K562 (cell line): ENCODE measurements around the gene ENPP7. TPM values are rescaled to one million over a fixed set of nuclear protein-coding genes. Genes with fewer than 3 reads are reported as not detected.

ENCODE experiments used
- ASH1L ChIP-seq: fragments of 450-650 bp; IDR thresholded peaks from 2 replicates; pipeline ENCODE4 v1.6.1; 2018; ENCODE audit warnings: borderline replicate concordance, mild to moderate bottlenecking, low read depth; ENCODE audit not compliant: partially characterized antibody
- ATF1 ChIP-seq, 2 experiments: fragments of 450-650 bp in 1 of 2; IDR thresholded peaks; 2 replicates each; pipeline ENCODE4 v1.6.1; 2016; ENCODE audit warnings: missing compliant biosample characterization in 1 of 2, missing genetic modification characterization in 1 of 2
- BHLHE40 ChIP-seq: IDR thresholded peaks from 2 replicates; pipeline ENCODE4 v1.6.1; 2011; ENCODE audit warnings: low read length, improper control_type of control experiment
- BRF2 ChIP-seq: IDR thresholded peaks from 3 replicates; pipeline ENCODE4 v1.6.1; 2011; ENCODE audit warnings: borderline replicate concordance, mild to moderate bottlenecking; ENCODE audit not compliant: insufficient read length, insufficient read depth
- MAX ChIP-seq: sonication (generic); formaldehyde crosslinking; IDR thresholded peaks from 2 replicates; pipeline ENCODE4 v1.9.0; 2022; ENCODE audit warnings: mild to moderate bottlenecking, missing genetic modification reagents
- MTA2 ChIP-seq: fragments of 450-650 bp; IDR thresholded peaks from 2 replicates; pipeline ENCODE4 v1.6.1; 2016; ENCODE audit warnings: low read depth
- NCOA6 ChIP-seq: fragments of 450-650 bp; IDR thresholded peaks from 2 replicates; pipeline ENCODE4 v1.6.1; 2017; ENCODE audit warnings: mild to moderate bottlenecking
- NR2C1 ChIP-seq, 2 experiments: fragments of 450-650 bp; IDR thresholded peaks; 2 replicates each; pipeline ENCODE4 v1.6.1; 2017; ENCODE audit warnings: mild to moderate bottlenecking in 2 of 2, antibody characterized with exemption in 1 of 2, inconsistent platforms in 1 of 2, missing compliant biosample characterization in 1 of 2, missing genetic modification characterization in 1 of 2
- POLR2G ChIP-seq: fragments of 200-400 bp; formaldehyde crosslinking; IDR thresholded peaks from 2 replicates; pipeline ENCODE4 v1.6.1; 2017; ENCODE audit warnings: low read depth, mild to moderate bottlenecking, antibody characterized with exemption, low read length, moderate library complexity
- RCOR1 ChIP-seq, 2 experiments: IDR thresholded peaks; 2 replicates each; pipeline ENCODE4 v1.6.1; 2012; ENCODE audit warnings: low read depth in 2 of 2, low read length in 2 of 2, borderline replicate concordance in 1 of 2, improper control_type of control experiment in 1 of 2
- RNF2 ChIP-seq: sonication (generic); IDR thresholded peaks from 2 replicates; pipeline ENCODE4 v1.6.1; 2016
- SMARCA4 ChIP-seq: fragments of 450-650 bp; IDR thresholded peaks from 2 replicates; pipeline ENCODE4 v1.6.1; 2016
- ZBTB7A ChIP-seq: IDR thresholded peaks from 2 replicates; pipeline ENCODE4 v1.6.1; 2011; ENCODE audit warnings: low read depth, mild to moderate bottlenecking, low read length, moderate library complexity, borderline replicate concordance; ENCODE audit not compliant: control insufficient read depth
- ZFP30 ChIP-seq: fragments of 250-450 bp; sonication (Bioruptor Pico); IDR thresholded peaks from 2 replicates; pipeline ENCODE4 v1.8.0; 2022; ENCODE audit warnings: moderate library complexity, mild to moderate bottlenecking, inconsistent platforms, borderline replicate concordance
- ZNF133 ChIP-seq: fragments of 250-450 bp; sonication (Bioruptor Pico); IDR thresholded peaks from 2 replicates; pipeline ENCODE4 v1.4.0; 2020; ENCODE audit warnings: mild to moderate bottlenecking
- ZNF217 ChIP-seq: sonication (generic); formaldehyde crosslinking; IDR thresholded peaks from 2 replicates; pipeline ENCODE4 v1.8.0; 2022; ENCODE audit warnings: mild to moderate bottlenecking, missing genetic modification reagents
- ZNF395 ChIP-seq: fragments of 200-800 bp; sonication (Bioruptor generic); IDR thresholded peaks from 2 replicates; pipeline ENCODE4 v1.6.1; 2017; ENCODE audit warnings: missing genetic modification characterization, missing compliant biosample characterization
- ZNF766 ChIP-seq: fragments of 200-800 bp; sonication (Bioruptor generic); conservative IDR thresholded peaks from 2 replicates; pipeline ENCODE4 v1.6.1; 2016; ENCODE audit warnings: missing genetic modification characterization, missing compliant biosample characterization
- polyA plus RNA-seq, 8 experiments: library from polyadenylated mRNA; depleted of rRNA in 4 of 8; stranded (reverse) in 5 of 8; unstranded in 3 of 8; fragments of >200 nt; fragmentation: Nextera tagmentation in 2 of 8; fragmentation: Illumina TruSeq in 1 of 8; extraction: Ambion mirVana in 2 of 8; extraction: Trizol in 1 of 8; gene quantifications; 2 replicates each; pipeline versions ENCODE4 v1.2.1 to v1.2.3, GENCODE V29; 2011 to 2014; ENCODE audit warnings: inconsistent platforms in 1 of 8, missing spikeins in 1 of 8
- total RNA-seq, 7 experiments: library from RNA; depleted of rRNA in 6 of 7; stranded (reverse); fragments of >200 nt in 6 of 7; fragmentation: Illumina TruSeq in 2 of 7; extraction: Trizol in 2 of 7; gene quantifications; 2 replicates each; pipeline versions ENCODE4 v1.2.1 to v1.2.3, GENCODE V29; 2011 to 2021; ENCODE audit warnings: low replicate concordance in 1 of 7
- TF ChIP-seq, protein P1 (sequence below), 3 experiments: IDR thresholded peaks in 2 of 3; conservative IDR thresholded peaks in 1 of 3; 2 replicates each; pipeline ENCODE4 v1.5.1; 2011 to 2012; ENCODE audit warnings: low read length in 3 of 3, mild to moderate bottlenecking in 3 of 3, control low read depth in 2 of 3, improper control_type of control experiment in 1 of 3, inconsistent platforms in 1 of 3, low read depth in 1 of 3, mixed read lengths in 1 of 3, moderate library complexity in 1 of 3; ENCODE audit not compliant: insufficient read depth in 2 of 3
- TF ChIP-seq, protein P2 (sequence below): fragments of 450-650 bp; IDR thresholded peaks from 2 replicates; pipeline ENCODE4 v1.6.1; 2018; ENCODE audit warnings: mild to moderate bottlenecking, low read depth; ENCODE audit not compliant: partially characterized antibody

Gene ENPP7
- total and polyA plus RNA-seq, 9 of the 15 experiments (the other 6 are each of a cell fraction or from before 2014, with no cell fraction given), result not detected

GRCh38 chr17:79777120-79777893, 46.6 kb downstream of the ENPP7 start (continued):
- no peak for TF ChIP-seq ASH1L
- TF ChIP-seq, protein P1, sequence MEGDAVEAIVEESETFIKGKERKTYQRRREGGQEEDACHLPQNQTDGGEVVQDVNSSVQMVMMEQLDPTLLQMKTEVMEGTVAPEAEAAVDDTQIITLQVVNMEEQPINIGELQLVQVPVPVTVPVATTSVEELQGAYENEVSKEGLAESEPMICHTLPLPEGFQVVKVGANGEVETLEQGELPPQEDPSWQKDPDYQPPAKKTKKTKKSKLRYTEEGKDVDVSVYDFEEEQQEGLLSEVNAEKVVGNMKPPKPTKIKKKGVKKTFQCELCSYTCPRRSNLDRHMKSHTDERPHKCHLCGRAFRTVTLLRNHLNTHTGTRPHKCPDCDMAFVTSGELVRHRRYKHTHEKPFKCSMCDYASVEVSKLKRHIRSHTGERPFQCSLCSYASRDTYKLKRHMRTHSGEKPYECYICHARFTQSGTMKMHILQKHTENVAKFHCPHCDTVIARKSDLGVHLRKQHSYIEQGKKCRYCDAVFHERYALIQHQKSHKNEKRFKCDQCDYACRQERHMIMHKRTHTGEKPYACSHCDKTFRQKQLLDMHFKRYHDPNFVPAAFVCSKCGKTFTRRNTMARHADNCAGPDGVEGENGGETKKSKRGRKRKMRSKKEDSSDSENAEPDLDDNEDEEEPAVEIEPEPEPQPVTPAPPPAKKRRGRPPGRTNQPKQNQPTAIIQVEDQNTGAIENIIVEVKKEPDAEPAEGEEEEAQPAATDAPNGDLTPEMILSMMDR (IDR thresholded peaks at IDR 0.05 in 2 of 3, conservative IDR thresholded peaks at IDR 0.05 in 1 of 3; ENCODE audit: insufficient read depth in 2 of 3, low read depth in 1 of 3, low read length in 3 of 3), result peak; percentile 51 to 69 (median 57); a peak in 5 of 6 replicates
- peak; percentile 26; the same call in 1 of the 2 replicates for TF ChIP-seq RNF2
- peak in 1 of 2 experiments; percentile 56; a peak in 1 of 4 replicates for TF ChIP-seq RCOR1 (IDR thresholded peaks at IDR 0.05; ENCODE audit: borderline replicate concordance in 1 of 2, low read depth in 2 of 2, low read length in 2 of 2)
- no peak for TF ChIP-seq ATF1 (CRISPR knock-in tag; IDR thresholded peaks at IDR 0.05)
- TF ChIP-seq ATF1 (tag; IDR thresholded peaks at IDR 0.05), result peak; percentile 28
- TF ChIP-seq BRF2, result no peak
- TF ChIP-seq ZNF133 (CRISPR knock-in tag), result no peak
- TF ChIP-seq ZNF766 (CRISPR knock-in tag), result no peak
- TF ChIP-seq, protein P2, sequence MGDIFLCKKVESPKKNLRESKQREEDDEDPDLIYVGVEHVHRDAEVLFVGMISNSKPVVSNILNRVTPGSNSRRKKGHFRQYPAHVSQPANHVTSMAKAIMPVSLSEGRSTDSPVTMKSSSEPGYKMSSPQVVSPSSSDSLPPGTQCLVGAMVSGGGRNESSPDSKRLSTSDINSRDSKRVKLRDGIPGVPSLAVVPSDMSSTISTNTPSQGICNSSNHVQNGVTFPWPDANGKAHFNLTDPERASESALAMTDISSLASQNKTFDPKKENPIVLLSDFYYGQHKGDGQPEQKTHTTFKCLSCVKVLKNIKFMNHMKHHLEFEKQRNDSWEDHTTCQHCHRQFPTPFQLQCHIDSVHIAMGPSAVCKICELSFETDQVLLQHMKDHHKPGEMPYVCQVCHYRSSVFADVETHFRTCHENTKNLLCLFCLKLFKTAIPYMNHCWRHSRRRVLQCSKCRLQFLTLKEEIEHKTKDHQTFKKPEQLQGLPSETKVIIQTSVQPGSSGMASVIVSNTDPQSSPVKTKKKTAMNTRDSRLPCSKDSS, result no peak
- peak; percentile 59; the same call in 1 of the 2 replicates for TF ChIP-seq NCOA6
- TF ChIP-seq POLR2G, result peak; percentile 84
- no peak for TF ChIP-seq MTA2
- TF ChIP-seq SMARCA4, result peak; percentile 41
- peak; percentile 62; the same call in 1 of the 2 replicates for TF ChIP-seq ZNF395
- TF ChIP-seq ZNF217 (CRISPR knock-in tag), result no peak
- peak; percentile 68 for TF ChIP-seq BHLHE40
- TF ChIP-seq ZFP30 (CRISPR knock-in tag), result no peak
- TF ChIP-seq MAX (CRISPR knock-in tag), result peak; percentile 80
- no peak for TF ChIP-seq NR2C1 (IDR thresholded peaks at IDR 0.05)
- 0 out of 2 replicates have a peak, but pooled peaks have one; percentile 2 for TF ChIP-seq NR2C1 (tag; IDR thresholded peaks at IDR 0.05)
- TF ChIP-seq ZBTB7A, result peak; percentile 96
